ENCODE results near the gene EHD4.

Gene EHD4

GRCh38 chr15:41927536-41927935 is 44.8 kb downstream of the EHD4 start:
- Mint-ChIP-seq H3K36me3 (peaks cover 9% of the 10 kb centered on the region), H3K4me1 (peaks cover 49% of the 10 kb centered on the region), H3K27ac (no peak overlapping the region), H3K27me3 (no peaks in the 10 kb centered on the region), H3K4me3 (no peak overlapping the region), H3K9me3 (no peaks in the 10 kb centered on the region)
- CTCF ChIA-PET: no interaction called here
- no peak for DNase-seq

DNA sequence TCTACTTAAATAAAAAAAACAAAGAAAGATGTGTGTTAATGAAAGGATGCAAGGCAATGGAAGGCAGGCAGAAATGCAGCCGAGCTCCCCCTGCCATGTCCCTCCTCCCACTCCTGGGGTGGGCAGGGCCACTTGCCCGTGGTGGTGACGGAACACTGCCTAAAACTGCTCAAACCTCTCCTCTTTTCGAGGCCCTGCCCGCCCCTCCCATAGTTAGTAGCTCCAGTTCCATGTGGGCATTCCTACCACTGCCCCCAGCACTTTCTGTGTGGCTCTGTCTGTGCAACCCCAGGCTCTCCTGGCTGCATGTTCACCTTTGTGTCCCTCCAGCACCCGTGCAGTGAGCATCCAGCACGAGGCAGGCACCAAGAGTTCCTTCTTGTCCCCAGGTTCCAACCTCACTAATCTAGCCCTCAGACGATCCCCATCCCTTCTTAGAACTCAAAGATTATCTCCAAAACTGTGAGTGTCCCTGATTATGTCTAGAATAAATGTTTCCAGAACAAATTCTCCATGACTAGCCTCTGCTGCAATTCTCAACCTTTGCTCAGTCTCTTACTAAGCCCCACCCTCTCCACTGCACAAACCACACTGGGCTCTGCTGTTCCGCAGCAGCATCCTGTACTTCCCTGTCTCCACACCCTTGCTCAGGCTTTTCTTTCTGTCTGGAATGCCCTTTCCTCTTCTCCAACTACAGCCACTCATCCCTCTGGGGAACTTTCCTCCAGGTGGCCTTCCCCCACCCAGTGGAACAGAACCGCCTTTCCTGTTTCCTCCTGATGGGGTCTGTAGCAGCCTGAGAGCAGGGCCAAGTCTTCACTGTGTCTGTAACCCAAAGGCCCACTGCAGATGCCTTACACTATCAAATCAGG is 45.9 kb downstream of the EHD4 start:
- Mint-ChIP-seq H3K36me3 (peaks cover 7% of the 10 kb centered on the region), H3K9me3 (no peaks in the 10 kb centered on the region), H3K27ac (peak overlapping the region; percentile 50), H3K27me3 (no peaks in the 10 kb centered on the region), H3K4me3 (no peak overlapping the region), H3K4me1 (peaks cover 48% of the 10 kb centered on the region)
- CTCF ChIA-PET: interaction anchor here (1.3 kb wide), 1 partner anchor 11 kb away, joined by 3 read pairs; no protein-coding TSS in a partner anchor
- DNase-seq: peak; percentile 28

DNA sequence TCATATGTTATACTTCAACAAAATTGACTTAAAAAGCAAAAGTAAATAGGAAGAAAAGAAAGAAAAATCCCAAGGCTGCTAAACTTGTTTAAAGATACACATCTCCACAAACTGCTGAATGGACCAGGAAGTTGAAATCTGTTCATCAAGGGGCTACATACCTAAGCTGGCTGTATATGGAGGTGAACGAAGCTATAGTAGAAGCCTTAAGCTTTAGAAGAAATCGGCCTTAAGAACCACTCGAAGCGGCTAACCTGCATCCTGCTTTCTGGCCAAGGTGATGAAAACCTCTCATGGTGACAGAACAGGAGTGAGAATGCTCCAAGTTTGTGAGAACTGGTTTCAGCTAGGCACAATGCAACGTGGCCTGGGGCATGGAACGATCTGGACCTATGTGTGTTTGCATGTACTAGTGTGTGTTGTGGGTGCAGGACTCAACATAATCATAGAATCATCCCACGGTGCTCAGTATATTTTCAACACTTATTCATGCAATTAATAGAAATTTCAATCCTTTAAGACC is 47.2 kb downstream of the EHD4 start:
- no peak overlapping the region for H3K4me3 Mint-ChIP-seq
- no peaks in the 10 kb centered on the region for H3K9me3 Mint-ChIP-seq
- no peak for DNase-seq
- peaks cover 7% of the 10 kb centered on the region for H3K36me3 Mint-ChIP-seq
- H3K27ac Mint-ChIP-seq: no peak overlapping the region
- H3K27me3 Mint-ChIP-seq: no peaks in the 10 kb centered on the region
- peaks cover 45% of the 10 kb centered on the region for H3K4me1 Mint-ChIP-seq
- CTCF ChIA-PET: no interaction called here

- H3K4me3 Mint-ChIP-seq: no peak overlapping the region
- DNase-seq: no peak
- CTCF ChIA-PET: interaction anchor here (1.1 kb wide), 1 partner anchor 14 kb away, joined by 4 read pairs; no protein-coding TSS in a partner anchor
- H3K27me3 Mint-ChIP-seq: no peaks in the 10 kb centered on the region
- H3K9me3 Mint-ChIP-seq: no peaks in the 10 kb centered on the region
- H3K36me3 Mint-ChIP-seq: peaks cover 10% of the 10 kb centered on the region
- H3K27ac Mint-ChIP-seq: no peak overlapping the region
- peaks cover 34% of the 10 kb centered on the region for H3K4me1 Mint-ChIP-seq
Observed at GRCh38 chr15:41923401-41923997, 48.9 kb downstream of the EHD4 start.

DNA sequence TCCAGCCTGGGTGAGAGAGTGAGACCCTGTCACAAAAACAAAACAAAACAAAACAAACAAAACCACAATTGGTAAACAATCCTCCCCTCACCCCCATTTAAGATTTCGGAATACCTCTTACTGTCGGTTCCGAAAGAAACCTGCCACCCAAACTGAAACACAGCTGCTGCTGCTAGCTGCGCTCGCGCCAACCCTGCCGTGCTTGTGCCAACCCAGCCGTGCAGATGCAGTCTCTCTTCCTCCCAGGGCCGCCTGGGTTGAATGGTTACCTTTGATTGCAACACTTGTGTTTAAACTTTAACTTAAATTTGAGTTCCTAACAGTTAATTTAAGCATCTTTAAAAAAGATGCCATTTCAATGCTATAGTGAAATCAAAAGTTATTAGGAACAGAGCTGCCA is 50.0 kb downstream of the EHD4 start:
- no peak for DNase-seq
- Mint-ChIP-seq H3K36me3 (peaks cover 13% of the 10 kb centered on the region), H3K27ac (no peak overlapping the region), H3K4me3 (no peak overlapping the region), H3K9me3 (no peaks in the 10 kb centered on the region), H3K27me3 (no peaks in the 10 kb centered on the region), H3K4me1 (peaks cover 33% of the 10 kb centered on the region)
- CTCF ChIA-PET: no interaction called here

DNA sequence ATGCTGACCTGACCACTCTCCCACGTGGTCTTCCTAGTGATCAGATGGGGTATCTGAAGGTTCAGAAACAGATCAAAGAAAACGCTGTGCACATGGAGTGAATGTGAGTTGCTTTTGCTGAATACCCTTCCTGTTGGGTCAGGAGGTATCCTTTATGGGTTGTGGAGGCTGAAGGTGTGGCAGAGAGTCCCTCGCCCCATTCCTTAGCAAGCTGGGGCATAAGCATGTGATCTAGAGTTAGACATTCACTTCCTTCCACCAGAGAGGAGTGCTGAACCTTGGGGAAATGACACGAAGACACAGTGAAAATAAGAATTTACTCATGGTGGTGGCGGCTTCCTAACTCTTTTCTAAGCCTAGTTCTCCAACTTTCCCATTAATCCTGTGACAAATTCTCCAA is 50.7 kb downstream of the EHD4 start:
- Mint-ChIP-seq H3K27me3 (no peaks in the 10 kb centered on the region), H3K27ac (no peak overlapping the region), H3K4me1 (peaks cover 28% of the 10 kb centered on the region), H3K9me3 (no peaks in the 10 kb centered on the region), H3K4me3 (no peak overlapping the region), H3K36me3 (peaks cover 14% of the 10 kb centered on the region)
- CTCF ChIA-PET: no interaction called here
- no peak for DNase-seq

- no peak overlapping the region for H3K27ac Mint-ChIP-seq
- H3K36me3 Mint-ChIP-seq: peaks cover 14% of the 10 kb centered on the region
- no peak overlapping the region for H3K4me3 Mint-ChIP-seq
- H3K4me1 Mint-ChIP-seq: peaks cover 26% of the 10 kb centered on the region
- no peak for DNase-seq
- CTCF ChIA-PET: interaction anchor here (1.2 kb wide), 1 partner anchor 89 kb away, joined by 4 read pairs; no protein-coding TSS in a partner anchor
- no peaks in the 10 kb centered on the region for H3K27me3 Mint-ChIP-seq
- no peaks in the 10 kb centered on the region for H3K9me3 Mint-ChIP-seq
Observed at GRCh38 chr15:41921167-41921566, 51.2 kb downstream of the EHD4 start.

DNA sequence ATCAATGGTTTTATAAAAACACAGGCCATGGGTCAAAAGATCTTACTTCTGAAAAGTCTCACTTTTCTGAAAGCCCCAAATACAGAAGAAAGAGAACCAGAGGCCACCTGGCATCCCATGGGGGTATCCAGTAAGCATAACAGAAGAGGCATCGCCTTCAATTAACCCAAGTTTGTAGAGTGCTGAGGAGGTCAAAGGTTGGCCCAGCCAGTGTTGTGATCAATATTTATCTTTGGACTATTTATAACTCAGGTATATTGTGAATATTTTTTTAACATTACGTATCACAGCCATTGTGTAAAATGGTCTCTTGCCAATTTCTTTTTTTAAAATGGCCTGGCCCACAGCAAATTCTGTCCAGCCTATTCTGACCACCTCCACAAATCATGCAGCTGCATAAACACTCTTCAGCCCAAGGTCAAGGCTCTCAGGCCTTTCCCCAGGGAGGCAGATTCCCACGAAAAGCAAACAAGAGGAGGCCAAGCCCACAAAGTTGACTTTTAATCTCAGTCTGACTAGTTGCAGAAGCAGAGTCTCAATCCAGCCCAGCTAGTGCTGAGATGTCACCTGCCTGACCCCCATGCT is 52.3 kb downstream of the EHD4 start:
- no peak for DNase-seq
- CTCF ChIA-PET: interaction anchor here (1.2 kb wide), 1 partner anchor 88 kb away, joined by 4 read pairs; no protein-coding TSS in a partner anchor
- Mint-ChIP-seq H3K4me1 (peaks cover 17% of the 10 kb centered on the region), H3K9me3 (no peaks in the 10 kb centered on the region), H3K36me3 (peaks cover 16% of the 10 kb centered on the region), H3K4me3 (no peak overlapping the region), H3K27ac (no peak overlapping the region), H3K27me3 (no peaks in the 10 kb centered on the region)

DNA sequence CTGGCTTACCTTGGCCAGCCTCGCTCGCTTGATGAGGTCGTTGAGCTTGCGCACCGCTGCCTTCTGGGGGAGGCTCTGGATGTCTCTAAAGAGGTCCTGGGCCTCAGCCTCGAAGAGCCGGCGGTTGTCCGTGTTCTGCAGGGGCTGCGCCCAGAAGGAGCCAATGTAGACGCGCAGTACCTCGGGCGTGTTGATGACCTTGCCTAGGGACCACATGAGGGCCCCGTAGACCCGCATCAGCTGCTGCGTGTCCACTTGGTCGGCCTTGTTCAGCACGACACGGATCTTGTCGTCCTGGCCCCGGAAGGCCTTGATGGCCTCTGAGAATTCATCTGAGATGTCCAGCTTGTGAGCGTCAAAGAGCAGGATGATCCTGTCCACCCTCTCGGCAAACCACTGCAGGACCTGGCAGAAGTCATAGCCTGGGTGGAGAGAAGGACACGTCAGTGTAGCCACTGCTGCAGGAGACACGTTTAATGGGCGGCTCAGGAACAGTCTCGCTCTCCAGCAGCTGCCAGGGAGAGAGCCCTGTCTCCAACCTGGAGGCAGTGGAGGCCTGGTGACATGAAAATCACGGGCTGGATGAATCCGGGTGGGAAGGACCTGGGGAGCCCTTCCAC is 53.0 kb downstream of the EHD4 start:
- Mint-ChIP-seq H3K27ac (no peak overlapping the region), H3K27me3 (no peaks in the 10 kb centered on the region), H3K4me3 (no peak overlapping the region), H3K36me3 (peaks cover 14% of the 10 kb centered on the region), H3K4me1 (peaks cover 14% of the 10 kb centered on the region), H3K9me3 (no peaks in the 10 kb centered on the region)
- no peak for DNase-seq
- CTCF ChIA-PET: interaction anchor here (1.1 kb wide), 1 partner anchor 15 kb away, joined by 3 read pairs; no protein-coding TSS in a partner anchor

- Mint-ChIP-seq H3K4me3 (no peak overlapping the region), H3K36me3 (peaks cover 15% of the 10 kb centered on the region), H3K27me3 (no peaks in the 10 kb centered on the region), H3K4me1 (peaks cover 9% of the 10 kb centered on the region), H3K27ac (no peak overlapping the region), H3K9me3 (no peaks in the 10 kb centered on the region)
- CTCF ChIA-PET: interaction anchor here (1.1 to 4.5 kb wide), 3 partner anchors 14 to 52 kb away, joined by 3 to 13 read pairs (median 3); no protein-coding TSS in a partner anchor
- DNase-seq: no peak
Observed at GRCh38 chr15:41918506-41919126, 53.7 kb downstream of the EHD4 start.

DNA sequence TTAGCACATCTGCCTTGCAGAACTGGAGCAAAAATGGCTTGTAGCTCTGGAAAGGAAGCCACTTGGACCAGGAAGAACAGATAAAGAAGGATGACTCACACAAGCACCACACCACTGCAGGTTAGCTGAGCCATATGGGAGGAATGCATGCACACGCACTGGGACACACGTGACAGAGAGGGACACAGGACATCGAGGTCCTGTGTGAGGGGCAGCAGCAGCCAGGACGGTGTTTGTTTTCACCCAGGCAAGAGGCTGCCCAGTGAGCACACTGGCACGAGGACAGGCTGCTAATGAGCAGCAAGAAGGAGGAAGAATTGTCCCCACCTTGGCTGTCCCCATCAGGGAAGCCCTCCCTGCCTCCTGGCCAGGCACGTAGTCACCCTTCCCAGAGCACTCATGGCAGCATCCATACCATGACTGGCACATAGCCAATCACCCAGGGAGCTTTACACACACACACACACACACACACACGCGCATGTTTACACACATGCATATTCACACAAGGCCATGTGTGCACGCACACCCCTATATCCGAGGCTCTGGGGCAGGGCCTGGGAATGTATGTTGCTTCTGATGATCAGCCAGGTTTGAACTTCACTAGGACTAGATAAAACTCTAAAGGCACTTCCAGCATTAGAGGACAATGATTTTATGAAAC is 54.5 kb downstream of the EHD4 start:
- Mint-ChIP-seq H3K27me3 (no peaks in the 10 kb centered on the region), H3K36me3 (peaks cover 15% of the 10 kb centered on the region), H3K4me1 (peaks cover 8% of the 10 kb centered on the region), H3K9me3 (no peaks in the 10 kb centered on the region), H3K4me3 (no peak overlapping the region), H3K27ac (no peak overlapping the region)
- CTCF ChIA-PET: interaction anchor here (0.5 to 4.5 kb wide), 4 partner anchors 13 to 108 kb away, joined by 3 to 13 read pairs (median 3); no protein-coding TSS in a partner anchor
- DNase-seq: no peak

GRCh38 chr15:41915255-41915994 is 56.9 kb downstream of the EHD4 start:
- Mint-ChIP-seq H3K27ac (no peak overlapping the region), H3K27me3 (no peaks in the 10 kb centered on the region), H3K4me3 (no peak overlapping the region), H3K9me3 (no peaks in the 10 kb centered on the region), H3K4me1 (peaks cover 6% of the 10 kb centered on the region), H3K36me3 (peaks cover 15% of the 10 kb centered on the region)
- CTCF ChIA-PET: interaction anchor here (0.7 to 4.5 kb wide), 3 partner anchors 11 to 22 kb away, joined by 3 to 13 read pairs (median 6); no protein-coding TSS in a partner anchor
- DNase-seq: no peak
